ENCODE measurements around the gene ZNF253. TPM values are rescaled to one million over a fixed set of nuclear protein-coding genes. Genes with fewer than 3 reads are reported as not detected.
"Not testable (repeated sequence)": the region's sequence is repeated elsewhere in the genome, so short reads cannot be mapped to it uniquely, and the experiment has no call there.

Gene ZNF253
- total and polyA plus RNA-seq, 2 of the 8 experiments (the other 6 are each of a cell fraction or from before 2014, with no cell fraction given): 8.3 to 64.0 TPM

- H3K18ac ChIP-seq (ENCODE audit: extremely low read depth, low read length); H3K4me1 ChIP-seq (replicated peaks in 1 of 4; ENCODE audit: control insufficient read depth in 3 of 4, insufficient read depth in 4 of 4, low read length in 3 of 4); H3K4ac ChIP-seq (replicated peaks; ENCODE audit: insufficient read length, low read depth, low read length); H3K23ac ChIP-seq (ENCODE audit: insufficient read length); H3K4me2 ChIP-seq (ENCODE audit: insufficient read depth in 1 of 2, low read depth in 2 of 2, low read length in 2 of 2); H3K36me3 ChIP-seq (ENCODE audit: control insufficient read depth in 2 of 4, insufficient read depth in 4 of 4, low read length in 3 of 4); H2BK120ac ChIP-seq (replicated peaks; ENCODE audit: low read depth, low read length); H3K14ac ChIP-seq (ENCODE audit: insufficient read length); H3K23me2 ChIP-seq (ENCODE audit: low read depth, low read length); H2BK5ac ChIP-seq (ENCODE audit: low read depth, low read length); H2BK15ac ChIP-seq (ENCODE audit: low read length); H4K5ac ChIP-seq (ENCODE audit: insufficient read length, low read depth, low read length); H3K56ac ChIP-seq (replicated peaks; ENCODE audit: insufficient read length, low read depth, low read length); H3K4me3 ChIP-seq (ENCODE audit: extremely low read depth in 1 of 4, insufficient read depth in 2 of 4, low read depth in 3 of 4, low read length in 4 of 4); FAIRE-seq; H2AFZ ChIP-seq (ENCODE audit: low read length); H2BK12ac ChIP-seq (ENCODE audit: low read depth, low read length); H3K9me3 ChIP-seq (ENCODE audit: insufficient read depth in 2 of 2, low read depth in 1 of 2, low read length in 1 of 2); H2BK20ac ChIP-seq (ENCODE audit: low read length); H3K27me3 ChIP-seq (replicated peaks in 1 of 4; ENCODE audit: control insufficient read depth in 3 of 4, extremely low read depth in 1 of 4, insufficient read depth in 3 of 4, low read length in 3 of 4); CTCF ChIA-PET (ENCODE audit: partially characterized antibody); H4K91ac ChIP-seq (replicated peaks; ENCODE audit: insufficient read length, low read length); H3K27ac ChIP-seq (ENCODE audit: low read depth, low read length); DNase-seq (ENCODE audit: low read depth in 1 of 2, low spot score in 2 of 2); H3K9ac ChIP-seq (replicated peaks in 1 of 4; ENCODE audit: extremely low read depth in 1 of 4, low read depth in 3 of 4, low read length in 3 of 4); H3K79me1 ChIP-seq (ENCODE audit: low read depth, low read length); H4K8ac ChIP-seq (ENCODE audit: extremely low read depth, insufficient read depth, low read length); H2AK5ac ChIP-seq (ENCODE audit: low read depth, low read length): not testable (repeated sequence)
- POLR2A ChIA-PET (ENCODE audit: partially characterized antibody): interaction anchor here (0.6 to 9.9 kb wide), 3 partner anchors 6 to 42 kb away, joined by 4 to 127 read pairs (median 6); partner anchors contain the start of genes ZNF253 and ZNF93
- Histone ChIP-seq H4K20me1 (replicated peaks in 1 of 2; ENCODE audit: control insufficient read depth in 1 of 2, insufficient read depth in 2 of 2, low read length in 2 of 2) (peaks cover 15 to 23% of the 10 kb centered on the region in 2 experiments), H3K79me2 (ENCODE audit: control insufficient read depth in 1 of 2, insufficient read depth in 2 of 2, low read length in 2 of 2) (peaks cover 43 to 99% of the 10 kb centered on the region in 2 experiments)
- 90% methylated on average over 3 of the region's 3 CpGs; no CpG with 5 or more reads in 1 of the 2 experiments for WGBS, 2 experiments (ENCODE audit: extremely low coverage in 1 of 2, insufficient coverage in 1 of 2, insufficient read length in 1 of 2, insufficient replicate concordance in 2 of 2, low coverage in 1 of 2, low lambda C conversion rate in 2 of 2, missing lambda C conversion rate in 1 of 2)
Measured at GRCh38 chr19:19907551-19907950, 41.9 kb downstream of the ZNF253 start.

Measured in H1 (cell line).